ENCODE results near the gene PIH1D2. TPM values are rescaled to one million over a fixed set of nuclear protein-coding genes. Genes with fewer than 3 reads are reported as not detected.
"Not testable (repeated sequence)": the region's sequence is repeated elsewhere in the genome, so short reads cannot be mapped to it uniquely, and the experiment has no call there.

PIH1D2 gene
- total RNA-seq, 1 donor from 2014 or later, result 0.12 TPM

GRCh38 chr11:112113539-112114457, 40.0 kb upstream of the PIH1D2 start:
- H3K4me3 ChIP-seq (ENCODE audit: low read depth, low read length), result no peak overlapping the region
- TF ChIP-seq CTCF (conservative IDR thresholded peaks at IDR 0.05; ENCODE audit: low read depth, low read length), result peak; percentile 79
- DNase-seq (ENCODE audit: low read depth), result no peak

- H3K4me3 ChIP-seq (ENCODE audit: low read depth, low read length), result no peak overlapping the region
- DNase-seq (ENCODE audit: low read depth), result no peak
- TF ChIP-seq CTCF (conservative IDR thresholded peaks at IDR 0.05; ENCODE audit: low read depth, low read length), result no peak
These were observed 32.3 kb upstream of the PIH1D2 start for GRCh38 chr11:112106070-112106469.

GRCh38 chr11:112103446-112103845, 29.6 kb upstream of the PIH1D2 start:
- H3K4me3 ChIP-seq (ENCODE audit: low read depth, low read length), result no peak overlapping the region
- DNase-seq (ENCODE audit: low read depth), result no peak
- TF ChIP-seq CTCF (conservative IDR thresholded peaks at IDR 0.05; ENCODE audit: low read depth, low read length), result no peak

GRCh38 chr11:112100462-112100861, 26.6 kb upstream of the PIH1D2 start:
- TF ChIP-seq CTCF (conservative IDR thresholded peaks at IDR 0.05; ENCODE audit: low read depth, low read length), result no peak
- H3K4me3 ChIP-seq (ENCODE audit: low read depth, low read length), result no peak overlapping the region
- DNase-seq (ENCODE audit: low read depth), result no peak

GRCh38 chr11:112097734-112098528, 24.1 kb upstream of the PIH1D2 start:
- no peak for DNase-seq (ENCODE audit: low read depth)
- no peak overlapping the region for H3K4me3 ChIP-seq (ENCODE audit: low read depth, low read length)
- no peak for TF ChIP-seq CTCF (conservative IDR thresholded peaks at IDR 0.05; ENCODE audit: low read depth, low read length)

GRCh38 chr11:112096194-112096593, 22.4 kb upstream of the PIH1D2 start:
- H3K4me3 ChIP-seq (ENCODE audit: low read depth, low read length), result no peak overlapping the region
- no peak for DNase-seq (ENCODE audit: low read depth)
- TF ChIP-seq CTCF (conservative IDR thresholded peaks at IDR 0.05; ENCODE audit: low read depth, low read length), result no peak

- DNase-seq (ENCODE audit: low read depth), result not testable (repeated sequence)
These were observed 21.5 kb upstream of the PIH1D2 start for GRCh38 chr11:112095302-112095701.

More at GRCh38 chr11:112095302-112095701, 21.5 kb upstream of the PIH1D2 start:
- H3K4me3 ChIP-seq (ENCODE audit: low read depth, low read length), result not testable (repeated sequence)

Data from epithelial cell of proximal tubule (primary cell).